DOHH2 (cell line): ENCODE results near the gene PPP2R2D.

Source experiments
- H3F3A ChIP-seq: fragments of 200-600 bp; sonication (generic), shearing (Covaris generic); 2 replicates; pipeline ENCODE4 v1.6.0; 2016; ENCODE audit warnings: antibody characterized with exemption, mild to moderate bottlenecking; ENCODE audit not compliant: control insufficient read depth, insufficient read depth
- H3K27ac ChIP-seq: fragments of 200-600 bp; sonication (generic); 2 replicates; pipeline ENCODE4 v1.5.1; 2014; ENCODE audit warnings: low read depth, mild to moderate bottlenecking, low read length, moderate library complexity
- H3K27me3 ChIP-seq: fragments of 200-600 bp; sonication (generic); 2 replicates; pipeline ENCODE4 v1.6.1; 2014; ENCODE audit warnings: mild to moderate bottlenecking, low read length, mixed read lengths; ENCODE audit not compliant: control insufficient read depth
- H3K36me3 ChIP-seq: fragments of 200-600 bp; sonication (generic); 2 replicates; pipeline ENCODE4 v1.6.1; 2014; ENCODE audit warnings: mild to moderate bottlenecking, low read length, moderate library complexity, mixed read lengths; ENCODE audit not compliant: control insufficient read depth
- H3K4me1 ChIP-seq: fragments of 200-600 bp; sonication (generic); 2 replicates; pipeline ENCODE4 v1.6.1; 2014; ENCODE audit warnings: mild to moderate bottlenecking, low read length, mixed read lengths; ENCODE audit not compliant: control insufficient read depth
- H3K4me2 ChIP-seq: fragments of 200-600 bp; sonication (generic); 2 replicates; pipeline ENCODE4 v1.6.0; 2014; ENCODE audit warnings: mild to moderate bottlenecking, low read length, moderate library complexity
- H3K4me3 ChIP-seq: fragments of 200-600 bp; sonication (generic); 2 replicates; pipeline ENCODE4 v1.5.1; 2014; ENCODE audit warnings: mild to moderate bottlenecking, low read length, mixed read lengths
- H3K79me2 ChIP-seq: fragments of 200-600 bp; sonication (generic); 2 replicates; pipeline ENCODE4 v1.6.1; 2014; ENCODE audit warnings: mild to moderate bottlenecking, low read length, mixed read lengths; ENCODE audit not compliant: control insufficient read depth
- H3K9me2 ChIP-seq: fragments of 200-600 bp; sonication (generic); replicated peaks from 2 replicates; pipeline ENCODE4 v1.6.1; 2014; ENCODE audit warnings: mild to moderate bottlenecking, low read length, mixed read lengths; ENCODE audit not compliant: control insufficient read depth
- H3K9me3 ChIP-seq: fragments of 200-600 bp; sonication (generic); 2 replicates; pipeline ENCODE4 v1.6.1; 2014; ENCODE audit warnings: antibody characterized with exemption, low read length, mixed read lengths; ENCODE audit not compliant: control insufficient read depth, insufficient read depth
- H4K20me1 ChIP-seq: fragments of 200-600 bp; sonication (generic); 2 replicates; pipeline ENCODE4 v1.6.0; 2014; ENCODE audit warnings: low read depth, mild to moderate bottlenecking, antibody characterized with exemption, low read length, moderate library complexity; ENCODE audit not compliant: control insufficient read depth, insufficient read depth
- EZH2phosphoT487 ChIP-seq: fragments of 200-600 bp; sonication (generic); IDR thresholded peaks from 2 replicates; pipeline ENCODE4 v1.6.1; 2017; ENCODE audit warnings: borderline replicate concordance, mild to moderate bottlenecking, antibody characterized with exemption, low read length, moderate library complexity, mixed read lengths
- TF ChIP-seq, protein P1 (sequence below): fragments of 200-600 bp; sonication (generic); IDR thresholded peaks from one replicate; pipeline ENCODE4 v1.5.1; 2014; ENCODE audit warnings: antibody characterized with exemption, mild to moderate bottlenecking, low read depth, low read length; ENCODE audit not compliant: poor library complexity, severe bottlenecking

Gene PPP2R2D

DNA sequence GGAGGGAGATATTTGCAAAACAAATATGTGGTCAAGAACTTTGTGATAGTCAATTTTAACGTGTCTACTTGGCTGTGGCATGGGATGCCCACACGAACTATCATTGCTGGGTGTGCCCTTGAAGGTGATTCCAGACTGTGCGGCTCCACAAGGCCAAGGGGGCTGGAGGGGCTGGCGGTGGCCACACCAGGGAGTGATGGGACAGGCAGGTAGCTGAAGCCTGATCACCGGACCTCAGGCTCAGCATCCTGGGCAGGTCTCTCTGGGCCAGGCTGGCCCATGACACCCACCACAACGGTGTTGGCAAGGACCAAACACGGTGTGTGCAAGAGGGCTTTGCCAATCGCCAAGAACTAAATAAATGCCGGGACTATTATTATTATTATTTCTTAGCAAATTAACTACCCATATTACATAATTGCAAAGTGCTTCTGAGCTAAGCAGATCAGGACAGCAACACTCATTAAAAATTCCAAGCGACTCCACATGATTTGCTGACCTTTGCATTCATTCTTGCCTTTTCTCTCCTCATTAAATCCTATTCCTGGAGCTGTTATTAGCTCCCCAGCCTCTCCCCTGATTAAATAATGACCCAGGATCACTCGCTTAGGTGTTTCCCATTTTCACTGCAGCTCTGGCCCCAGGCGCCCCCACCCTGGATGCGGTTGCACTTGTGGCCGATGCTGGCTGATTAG is 35.4 kb upstream of the PPP2R2D start:
- H3K79me2 ChIP-seq: no peaks in the 10 kb centered on the region
- H3K27ac ChIP-seq: no peak overlapping the region
- no peaks in the 10 kb centered on the region for H3K9me2 ChIP-seq
- peaks cover 3% of the 10 kb centered on the region; the same call in 1 of the 2 replicates for H3K27me3 ChIP-seq
- no peaks in the 10 kb centered on the region for H3F3A ChIP-seq
- no peaks in the 10 kb centered on the region for H3K4me1 ChIP-seq
- no peaks in the 10 kb centered on the region for H4K20me1 ChIP-seq
- no peak overlapping the region for H3K4me3 ChIP-seq
- no peaks in the 10 kb centered on the region for H3K36me3 ChIP-seq
- TF ChIP-seq, protein P1, sequence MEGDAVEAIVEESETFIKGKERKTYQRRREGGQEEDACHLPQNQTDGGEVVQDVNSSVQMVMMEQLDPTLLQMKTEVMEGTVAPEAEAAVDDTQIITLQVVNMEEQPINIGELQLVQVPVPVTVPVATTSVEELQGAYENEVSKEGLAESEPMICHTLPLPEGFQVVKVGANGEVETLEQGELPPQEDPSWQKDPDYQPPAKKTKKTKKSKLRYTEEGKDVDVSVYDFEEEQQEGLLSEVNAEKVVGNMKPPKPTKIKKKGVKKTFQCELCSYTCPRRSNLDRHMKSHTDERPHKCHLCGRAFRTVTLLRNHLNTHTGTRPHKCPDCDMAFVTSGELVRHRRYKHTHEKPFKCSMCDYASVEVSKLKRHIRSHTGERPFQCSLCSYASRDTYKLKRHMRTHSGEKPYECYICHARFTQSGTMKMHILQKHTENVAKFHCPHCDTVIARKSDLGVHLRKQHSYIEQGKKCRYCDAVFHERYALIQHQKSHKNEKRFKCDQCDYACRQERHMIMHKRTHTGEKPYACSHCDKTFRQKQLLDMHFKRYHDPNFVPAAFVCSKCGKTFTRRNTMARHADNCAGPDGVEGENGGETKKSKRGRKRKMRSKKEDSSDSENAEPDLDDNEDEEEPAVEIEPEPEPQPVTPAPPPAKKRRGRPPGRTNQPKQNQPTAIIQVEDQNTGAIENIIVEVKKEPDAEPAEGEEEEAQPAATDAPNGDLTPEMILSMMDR: no peak
- no peak overlapping the region for H3K4me2 ChIP-seq
- no peaks in the 10 kb centered on the region for H3K9me3 ChIP-seq

DNA sequence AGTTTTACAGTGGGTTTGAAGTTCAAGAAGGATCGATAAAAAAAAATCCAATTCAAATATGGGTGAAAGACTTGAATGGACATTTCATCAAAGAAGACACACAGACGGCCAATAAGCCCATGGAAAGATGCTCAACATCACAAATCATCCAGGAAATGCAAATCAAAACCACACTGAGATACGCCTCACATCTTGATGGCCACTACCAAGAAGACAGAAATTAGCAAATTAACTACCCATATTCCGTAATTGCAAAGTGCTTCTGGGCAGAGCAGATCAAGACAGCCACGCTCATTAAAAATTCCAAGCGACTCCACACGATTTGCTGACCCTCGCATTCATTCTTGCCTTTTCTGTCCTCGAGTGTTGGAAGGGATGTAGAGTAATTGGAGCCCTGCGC is 34.1 kb upstream of the PPP2R2D start:
- H3K9me3 ChIP-seq: no peaks in the 10 kb centered on the region
- H3K79me2 ChIP-seq: no peaks in the 10 kb centered on the region
- H3K4me1 ChIP-seq: no peaks in the 10 kb centered on the region
- no peaks in the 10 kb centered on the region for H3K27me3 ChIP-seq
- H3K27ac ChIP-seq: no peak overlapping the region
- H3K9me2 ChIP-seq: no peaks in the 10 kb centered on the region
- no peaks in the 10 kb centered on the region for H3F3A ChIP-seq
- TF ChIP-seq EZH2phosphoT487: no peak
- TF ChIP-seq, protein P1: no peak
- H3K36me3 ChIP-seq: no peaks in the 10 kb centered on the region
- H4K20me1 ChIP-seq: no peaks in the 10 kb centered on the region
- H3K4me2 ChIP-seq: no peak overlapping the region
- no peak overlapping the region for H3K4me3 ChIP-seq

DNA sequence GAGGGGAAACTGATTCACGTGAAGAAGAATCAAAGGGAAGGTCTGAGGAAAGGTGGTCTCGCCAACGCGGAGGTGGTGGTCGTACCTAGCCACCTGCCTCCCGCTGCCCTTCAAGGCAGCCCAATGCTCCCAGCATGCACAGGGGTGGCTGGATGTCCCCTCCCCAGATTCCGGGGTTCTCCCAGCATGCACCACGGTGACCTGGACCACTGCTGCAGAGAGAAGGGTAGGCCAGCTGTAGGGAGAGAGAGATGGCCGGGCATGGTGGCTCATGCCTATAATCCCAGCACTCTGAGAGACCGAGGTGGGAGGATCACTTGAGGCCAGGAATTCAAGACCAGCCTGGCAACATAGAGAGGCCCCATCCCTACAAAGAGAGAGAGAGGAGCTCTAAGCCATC is 32.4 kb upstream of the PPP2R2D start:
- Histone ChIP-seq H4K20me1 (no peaks in the 10 kb centered on the region), H3K4me1 (no peaks in the 10 kb centered on the region), H3K27ac (no peak overlapping the region), H3K4me2 (no peak overlapping the region), H3K9me3 (no peaks in the 10 kb centered on the region), H3K27me3 (no peaks in the 10 kb centered on the region), H3F3A (no peaks in the 10 kb centered on the region), H3K36me3 (no peaks in the 10 kb centered on the region), H3K9me2 (no peaks in the 10 kb centered on the region), H3K79me2 (no peaks in the 10 kb centered on the region), H3K4me3 (no peak overlapping the region)
- TF ChIP-seq, protein P1: no peak
- no peak for TF ChIP-seq EZH2phosphoT487
